Activated effector memory CD4-positive, alpha-beta T cell treated with Interleukin-2 at 50 U/mL for 16 hours (primary cell): Measurements from ENCODE around the gene SCFD2.

Experiments used
- DNase-seq: peaks from one replicate; pipeline ENCODE4 v3.0.0-alpha.2; 2020

The SCFD2 gene

GRCh38 chr4:52911684-52912294 is 454.1 kb downstream of the SCFD2 start:
- peak; percentile 37 for DNase-seq

- no peak for DNase-seq
Observed at GRCh38 chr4:52910115-52910514, 455.7 kb downstream of the SCFD2 start.

DNA sequence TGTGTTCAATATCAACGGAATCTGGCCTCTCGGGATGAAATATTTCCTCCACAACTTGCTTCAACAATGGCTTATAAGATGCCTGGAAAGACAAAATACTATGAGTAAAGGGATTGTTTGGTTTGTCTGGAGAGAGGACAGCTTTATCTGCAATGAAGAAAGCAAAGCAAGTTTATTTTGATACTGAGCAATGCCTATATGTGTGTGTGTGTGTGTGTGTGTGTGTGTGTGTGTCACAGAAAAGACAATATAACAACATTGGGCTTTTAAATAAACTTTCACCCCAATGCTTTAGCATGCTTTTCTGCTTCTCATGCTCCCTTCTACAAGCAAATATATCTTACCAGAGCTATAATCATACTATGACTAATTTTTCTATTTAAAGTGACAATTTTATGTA is 458.4 kb downstream of the SCFD2 start:
- no peak for DNase-seq

- no peak for DNase-seq
Observed at GRCh38 chr4:52904421-52904820, 461.4 kb downstream of the SCFD2 start.

DNA sequence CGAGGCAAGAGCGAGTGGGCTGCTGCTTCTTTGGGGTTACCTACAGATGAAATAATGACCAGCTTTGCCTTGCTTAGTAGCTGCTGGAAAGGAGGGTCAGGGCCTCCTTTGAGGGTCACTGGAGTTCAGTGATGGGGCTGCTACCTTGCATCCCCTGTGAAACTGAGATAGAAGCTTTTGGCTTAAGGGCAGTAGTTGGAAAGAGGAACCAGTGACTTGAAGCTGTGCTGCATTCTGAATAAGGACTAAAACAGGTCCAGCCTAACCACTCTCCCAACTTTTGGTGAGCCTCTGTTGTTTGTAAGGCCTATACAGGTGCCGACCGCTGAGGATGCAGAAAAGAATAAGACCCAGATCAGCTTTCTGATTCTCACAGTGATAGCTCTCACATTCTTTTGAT is 462.6 kb downstream of the SCFD2 start:
- DNase-seq, result no peak

DNA sequence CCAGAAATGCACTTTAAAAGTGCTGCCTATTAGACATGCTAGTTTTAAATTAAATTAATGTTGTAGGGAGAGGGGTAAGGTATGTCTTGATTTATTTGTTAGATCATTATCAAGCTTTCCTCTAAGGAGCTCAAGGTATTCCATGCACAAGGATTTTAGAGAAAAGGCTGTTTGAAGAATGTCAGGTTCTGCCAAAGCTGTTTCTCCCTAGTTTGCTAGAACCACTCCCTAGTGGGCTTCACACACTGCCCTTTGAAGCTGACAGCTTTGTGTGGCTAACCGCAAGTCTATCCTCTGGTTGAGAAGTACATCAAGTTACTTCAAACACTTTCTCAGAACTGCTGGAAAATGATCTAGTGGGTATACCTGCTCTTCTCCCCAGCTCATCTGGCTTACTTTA is 471.4 kb downstream of the SCFD2 start:
- DNase-seq, result no peak

GRCh38 chr4:52892880-52893279 is 473.0 kb downstream of the SCFD2 start:
- DNase-seq, result no peak

- DNase-seq, result no peak
Observed at GRCh38 chr4:52891743-52892142, 474.1 kb downstream of the SCFD2 start.

DNA sequence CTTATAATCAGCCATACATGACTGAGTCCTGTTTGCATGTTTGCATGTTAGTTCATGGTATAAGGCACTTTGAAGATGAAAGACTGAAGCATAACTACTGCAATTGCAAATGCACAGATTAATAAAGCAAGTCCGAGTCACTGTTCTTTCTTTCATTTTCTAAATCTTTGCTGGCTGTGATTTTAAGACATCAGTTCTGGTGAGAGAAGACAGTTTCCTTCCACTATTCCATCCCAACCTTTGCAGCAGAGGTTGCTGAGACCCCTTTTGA is 475.4 kb downstream of the SCFD2 start:
- no peak for DNase-seq

GRCh38 chr4:52889778-52890520 is 475.9 kb downstream of the SCFD2 start:
- DNase-seq, result no peak

- DNase-seq, result no peak
Observed at GRCh38 chr4:52889354-52889753, 476.5 kb downstream of the SCFD2 start.

GRCh38 chr4:52884994-52885393 is 480.9 kb downstream of the SCFD2 start:
- no peak for DNase-seq

DNA sequence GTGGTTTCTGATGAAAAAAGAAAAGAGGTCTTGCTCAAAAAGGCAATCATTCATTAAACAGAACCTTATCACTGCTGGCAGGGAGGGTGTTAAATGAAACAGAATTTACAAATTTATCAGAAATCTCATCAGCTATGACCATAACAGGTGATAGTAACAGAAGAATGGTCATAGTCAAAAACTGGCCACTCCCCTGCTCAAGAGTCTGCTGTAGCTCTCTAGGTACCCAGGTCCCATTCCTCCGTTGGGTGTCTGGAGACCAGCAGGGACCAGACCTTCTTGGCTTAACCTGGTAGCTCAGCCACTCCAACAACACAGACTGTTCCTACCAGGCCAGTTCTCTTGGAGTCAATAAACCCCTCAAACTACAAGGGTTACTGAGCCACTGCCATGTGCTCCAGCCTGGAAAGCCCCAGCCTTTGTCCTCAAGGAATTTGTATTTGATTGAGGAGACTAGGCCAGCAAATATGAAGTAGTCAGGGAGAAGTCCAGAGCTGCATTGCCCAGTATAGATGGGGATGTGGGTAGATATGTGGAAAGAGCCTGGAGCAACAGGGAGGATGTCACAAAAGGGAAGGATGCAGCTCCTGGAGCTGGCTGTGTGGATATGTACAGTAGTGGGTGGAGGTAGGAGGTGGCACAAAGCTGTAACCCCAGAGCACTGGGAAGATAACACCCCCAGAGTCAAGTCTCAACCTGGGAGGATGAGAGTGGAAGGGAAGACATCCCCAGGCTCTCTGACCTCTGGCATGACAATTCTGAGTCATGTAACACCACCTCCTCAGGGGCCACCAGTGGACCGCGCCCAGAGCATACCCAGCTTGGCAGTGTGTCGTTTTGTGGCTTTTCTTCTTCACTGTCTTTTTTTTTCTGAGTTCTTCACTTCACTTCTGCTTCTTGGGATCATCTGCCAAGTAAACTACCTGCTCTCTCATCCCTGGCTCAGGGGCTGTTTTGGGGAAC is 481.9 kb downstream of the SCFD2 start:
- no peak for DNase-seq

DNA sequence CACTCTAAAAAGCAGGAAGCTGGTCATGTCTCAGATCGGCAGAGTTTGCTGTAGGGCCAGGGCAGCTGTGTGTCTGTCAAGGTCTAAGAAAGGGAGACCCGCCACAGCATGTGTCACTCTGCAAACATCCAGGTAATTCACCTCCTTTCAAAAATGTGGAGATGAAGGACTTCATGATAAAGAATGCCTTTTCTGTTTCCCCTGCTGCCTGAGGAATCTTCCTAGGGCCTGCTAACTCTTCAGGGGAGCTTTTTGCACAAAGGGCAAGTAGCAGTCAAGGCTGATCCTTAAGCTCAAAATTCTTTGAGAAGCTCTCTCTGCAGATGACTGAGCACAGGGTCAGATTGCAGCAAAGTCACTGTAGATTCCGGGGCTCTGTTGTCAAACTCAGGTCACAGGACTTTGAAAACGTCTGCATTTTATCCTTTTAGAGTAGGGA is 482.7 kb downstream of the SCFD2 start:
- no peak for DNase-seq

GRCh38 chr4:52880994-52881393 is 484.9 kb downstream of the SCFD2 start:
- no peak for DNase-seq

GRCh38 chr4:52879471-52879870 is 486.4 kb downstream of the SCFD2 start:
- DNase-seq, result no peak

GRCh38 chr4:52877694-52878093 is 488.2 kb downstream of the SCFD2 start:
- no peak for DNase-seq

- no peak for DNase-seq
Observed at GRCh38 chr4:52877036-52877435, 488.8 kb downstream of the SCFD2 start.

DNA sequence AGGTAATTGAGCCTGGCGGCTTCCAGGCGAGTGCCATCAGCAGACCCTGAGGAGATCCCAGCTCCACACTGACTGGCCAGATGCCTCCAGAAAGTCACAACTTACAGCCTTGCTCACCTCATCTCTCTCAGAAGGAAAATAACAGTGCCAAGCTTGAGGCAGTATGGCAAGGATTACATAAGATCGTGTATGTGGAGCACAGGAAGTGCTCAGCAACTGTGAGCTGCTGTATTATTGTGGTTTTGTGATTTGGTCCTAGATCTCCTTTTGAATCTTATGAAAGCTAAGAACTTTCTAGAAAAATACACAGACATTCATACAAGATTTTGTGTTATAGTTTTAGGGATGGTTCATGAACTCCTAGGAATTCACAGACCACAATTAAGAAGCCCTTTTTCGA is 489.8 kb downstream of the SCFD2 start:
- DNase-seq, result no peak

DNA sequence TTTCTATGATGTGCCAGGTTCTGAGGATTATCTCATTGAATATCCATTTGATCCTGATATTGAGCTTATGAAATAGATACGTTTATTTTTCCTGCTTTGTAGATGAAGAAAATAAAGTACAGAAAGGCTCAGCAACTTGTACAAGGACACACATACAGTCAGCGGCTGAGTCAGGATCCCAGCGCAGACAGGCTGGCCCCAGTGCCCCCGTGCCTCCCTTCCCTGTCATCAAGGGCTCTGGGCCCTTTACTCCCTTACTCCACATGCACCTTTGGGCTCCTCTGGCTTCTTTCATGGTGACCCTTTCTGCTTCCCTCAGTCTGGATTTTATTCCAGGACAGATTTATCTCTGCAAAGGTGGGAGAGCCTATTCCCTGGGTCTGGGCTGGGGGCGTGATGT is 490.9 kb downstream of the SCFD2 start:
- DNase-seq, result no peak

- no peak for DNase-seq
Observed at GRCh38 chr4:52873861-52874343, 492.0 kb downstream of the SCFD2 start.

DNA sequence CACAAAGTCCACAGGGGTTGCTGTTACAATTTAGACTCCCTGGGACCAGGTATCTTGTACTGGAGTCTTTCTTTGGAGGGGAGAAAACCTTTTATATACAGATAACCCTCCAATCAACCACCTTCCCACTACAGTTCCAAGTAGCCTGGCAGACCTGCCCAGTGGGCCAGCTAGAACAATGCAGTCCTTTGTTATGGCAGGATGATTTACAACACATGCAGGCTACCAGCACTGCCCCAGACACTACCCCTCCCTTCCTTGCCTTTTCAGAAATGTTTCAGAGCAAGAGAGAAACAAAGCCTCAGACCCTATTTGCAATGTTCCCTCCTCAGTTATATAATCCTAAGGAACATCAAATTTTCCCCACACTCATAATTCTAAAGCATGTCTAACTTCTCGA is 492.7 kb downstream of the SCFD2 start:
- no peak for DNase-seq

GRCh38 chr4:52870225-52870624 is 495.6 kb downstream of the SCFD2 start:
- DNase-seq, result no peak

DNA sequence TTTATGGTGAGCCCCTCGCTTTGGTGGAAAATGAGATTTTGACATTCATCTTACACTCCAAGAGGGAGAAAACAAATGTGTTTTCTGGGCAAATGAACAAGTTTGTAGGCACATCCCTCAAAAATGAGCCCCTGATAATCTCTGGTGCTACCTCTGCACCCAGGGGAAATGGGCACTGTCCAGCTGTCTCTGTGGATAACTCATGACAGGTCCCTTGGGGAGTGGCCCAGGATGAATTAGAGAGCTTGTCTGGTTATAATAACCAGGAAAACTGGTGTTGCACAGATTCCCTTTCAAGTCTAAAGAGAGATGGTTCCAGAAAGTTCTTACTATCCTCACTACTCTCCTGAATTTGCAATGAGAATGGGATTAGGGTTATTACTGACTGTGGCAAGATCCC is 496.2 kb downstream of the SCFD2 start:
- DNase-seq, result no peak
